HEK293T (cell line): ENCODE measurements around the gene NPAS3.

ENCODE experiments used
- CTCF ChIA-PET: fragments of 350-600 bp; formaldehyde crosslinking; extraction: SDS; loops from one replicate; lab custom pipeline; 2021; ENCODE audit warnings: antibody characterized with exemption, inconsistent platforms; lab: Yijun Ruan, JAX
- POLR2A ChIA-PET: fragments of 350-600 bp; formaldehyde crosslinking; extraction: SDS; loops from one replicate; lab custom pipeline; 2020; ENCODE audit warnings: antibody characterized with exemption, inconsistent platforms; lab: Yijun Ruan, JAX
- DNase-seq: peaks from one replicate; pipeline ENCODE4 v3.0.0; 2012; ENCODE audit warnings: mixed read lengths; ENCODE audit errors: extremely low spot score
- ARNT ChIP-seq: fragments of 450-650 bp; IDR thresholded peaks from 2 replicates; pipeline ENCODE4 v1.6.1; 2017; ENCODE audit warnings: mild to moderate bottlenecking
- BHLHE40 ChIP-seq: fragments of 450-650 bp; IDR thresholded peaks from 2 replicates; pipeline ENCODE4 v1.6.1; 2016; ENCODE audit warnings: mild to moderate bottlenecking, moderate library complexity, borderline replicate concordance
- CTBP1 ChIP-seq: fragments of 450-650 bp; IDR thresholded peaks from 2 replicates; pipeline ENCODE4 v1.6.1; 2016; ENCODE audit warnings: borderline replicate concordance
- ELF4 ChIP-seq: fragments of 450-650 bp; IDR thresholded peaks from 2 replicates; pipeline ENCODE4 v1.6.1; 2017; ENCODE audit warnings: antibody characterized with exemption
- FOXA1 ChIP-seq: fragments of 450-650 bp; IDR thresholded peaks from 2 replicates; pipeline ENCODE4 v1.6.1; 2016; ENCODE audit warnings: mild to moderate bottlenecking
- FOXK2 ChIP-seq: fragments of 450-650 bp; IDR thresholded peaks from 2 replicates; pipeline ENCODE4 v1.6.1; 2016; ENCODE audit warnings: mild to moderate bottlenecking
- FOXM1 ChIP-seq: fragments of 450-650 bp; IDR thresholded peaks from 2 replicates; pipeline ENCODE4 v1.6.1; 2017; ENCODE audit warnings: mild to moderate bottlenecking, borderline replicate concordance
- HDGF ChIP-seq: fragments of 450-650 bp; IDR thresholded peaks from 2 replicates; pipeline ENCODE4 v1.6.1; 2017; ENCODE audit warnings: antibody characterized with exemption, borderline replicate concordance
- L3MBTL2 ChIP-seq: fragments of 450-650 bp; conservative IDR thresholded peaks from 2 replicates; pipeline ENCODE4 v1.6.1; 2016; ENCODE audit warnings: mild to moderate bottlenecking
- LEF1 ChIP-seq: fragments of 450-650 bp; IDR thresholded peaks from 2 replicates; pipeline ENCODE4 v1.6.1; 2017; ENCODE audit warnings: mild to moderate bottlenecking, borderline replicate concordance
- NFRKB ChIP-seq: fragments of 450-650 bp; IDR thresholded peaks from 2 replicates; pipeline ENCODE4 v1.6.1; 2016; ENCODE audit warnings: mild to moderate bottlenecking, moderate library complexity
- PKNOX1 ChIP-seq: fragments of 450-650 bp; IDR thresholded peaks from 2 replicates; pipeline ENCODE4 v1.6.1; 2016
- SP1 ChIP-seq: fragments of 450-650 bp; IDR thresholded peaks from 2 replicates; pipeline ENCODE4 v1.6.1; 2017
- SUZ12 ChIP-seq: fragments of 450-650 bp; IDR thresholded peaks from 2 replicates; pipeline ENCODE4 v1.6.1; 2016; ENCODE audit warnings: mild to moderate bottlenecking
- TARDBP ChIP-seq: fragments of 450-650 bp; IDR thresholded peaks from 2 replicates; pipeline ENCODE4 v1.6.1; 2016
- ZNF384 ChIP-seq: fragments of 450-650 bp; IDR thresholded peaks from 2 replicates; pipeline ENCODE4 v1.6.1; 2016

NPAS3 gene

GRCh38 chr14:33408291-33408690 is 469.6 kb downstream of the NPAS3 start:
- ChIA-PET CTCF (no interaction called here), POLR2A (no interaction called here)
- DNase-seq = no peak
- TF ChIP-seq CTBP1 (no peak), ELF4 (no peak), FOXA1 (no peak)

GRCh38 chr14:33412450-33412849 is 473.8 kb downstream of the NPAS3 start:
- CTCF ChIA-PET = no interaction called here
- DNase-seq = no peak
- TF ChIP-seq ARNT (no peak), SUZ12 (no peak), PKNOX1 (no peak), NFRKB (no peak), FOXA1 (no peak), ZNF384 (no peak), BHLHE40 (no peak), FOXK2 (no peak), FOXM1 (no peak), L3MBTL2 (no peak), TARDBP (no peak), LEF1 (no peak), SP1 (no peak), ELF4 (no peak), CTBP1 (no peak), HDGF (no peak)
- POLR2A ChIA-PET = no interaction called here

- ChIA-PET CTCF (no interaction called here), POLR2A (no interaction called here)
- no peak for TF ChIP-seq ZNF384
- no peak for TF ChIP-seq LEF1
- no peak for TF ChIP-seq BHLHE40
- TF ChIP-seq TARDBP = no peak
- no peak for TF ChIP-seq SP1
- no peak for DNase-seq
Observed at GRCh38 chr14:33413381-33413780, 474.7 kb downstream of the NPAS3 start.

GRCh38 chr14:33414041-33414440 is 475.4 kb downstream of the NPAS3 start:
- no peak for TF ChIP-seq TARDBP
- no peak for TF ChIP-seq L3MBTL2
- no peak for TF ChIP-seq FOXK2
- no peak for TF ChIP-seq ARNT
- TF ChIP-seq SUZ12 = no peak
- no peak for TF ChIP-seq ELF4
- TF ChIP-seq FOXA1 = no peak
- no peak for TF ChIP-seq SP1
- no peak for TF ChIP-seq LEF1
- CTCF ChIA-PET = no interaction called here
- POLR2A ChIA-PET = no interaction called here
- no peak for DNase-seq

GRCh38 chr14:33420051-33420627 is 481.5 kb downstream of the NPAS3 start:
- ChIA-PET POLR2A (no interaction called here), CTCF (interaction anchor here (0.6 kb wide), 1 partner anchor 488 kb away, joined by 3 read pairs; no protein-coding TSS in a partner anchor)
- no peak for DNase-seq
- TF ChIP-seq ELF4 = no peak

- TF ChIP-seq FOXM1 = no peak
- no peak for TF ChIP-seq PKNOX1
- no peak for TF ChIP-seq TARDBP
- no peak for TF ChIP-seq SP1
- no peak for TF ChIP-seq ZNF384
- TF ChIP-seq FOXK2 = no peak
- TF ChIP-seq ELF4 = no peak
- TF ChIP-seq NFRKB = no peak
- no peak for TF ChIP-seq LEF1
- no peak for TF ChIP-seq ARNT
- TF ChIP-seq BHLHE40 = no peak
- no peak for TF ChIP-seq L3MBTL2
- no peak for TF ChIP-seq FOXA1
- CTCF ChIA-PET = no interaction called here
- DNase-seq = no peak
- POLR2A ChIA-PET = no interaction called here
Observed at GRCh38 chr14:33430414-33431035, 491.8 kb downstream of the NPAS3 start.

- DNase-seq = peak; percentile 21
- CTCF ChIA-PET = interaction anchor here (0.6 to 1.0 kb wide), 2 partner anchors 81 to 360 kb away, joined by 3 read pairs; no protein-coding TSS in a partner anchor
- no peak for TF ChIP-seq CTBP1
- no peak for TF ChIP-seq ZNF384
- TF ChIP-seq FOXM1 = no peak
- peak; percentile 62 for TF ChIP-seq PKNOX1
- no peak for TF ChIP-seq ELF4
- no peak for TF ChIP-seq TARDBP
- no peak for TF ChIP-seq SUZ12
- no peak for TF ChIP-seq FOXK2
- POLR2A ChIA-PET = no interaction called here
Observed at GRCh38 chr14:33432407-33433023, 493.8 kb downstream of the NPAS3 start.
